Muscle layer of colon (tissue), 2 donors: ENCODE measurements around the gene CCER1.

ENCODE experiments used
- H3K27ac ChIP-seq: one replicate; pipeline ENCODE4 v1.7.0; 2013; ENCODE audit warnings: low read depth, mild to moderate bottlenecking, low read length, moderate library complexity
- H3K27me3 ChIP-seq, 2 donors: one replicate each; pipeline ENCODE4 v1.7.0; 2013; ENCODE audit warnings: low read length in 2 of 2, mild to moderate bottlenecking in 2 of 2; ENCODE audit not compliant: insufficient read depth in 2 of 2, control insufficient read depth in 1 of 2
- H3K36me3 ChIP-seq: one replicate; pipeline ENCODE4 v1.7.0; 2013; ENCODE audit warnings: mild to moderate bottlenecking, low read length; ENCODE audit not compliant: insufficient read depth
- H3K4me1 ChIP-seq: one replicate; pipeline ENCODE4 v1.7.0; 2013; ENCODE audit warnings: mild to moderate bottlenecking, low read length; ENCODE audit not compliant: insufficient read depth
- H3K4me3 ChIP-seq, 2 donors: one replicate each; pipeline ENCODE4 v1.7.0; 2013; ENCODE audit warnings: low read length in 2 of 2, low read depth in 1 of 2, mild to moderate bottlenecking in 1 of 2, moderate library complexity in 1 of 2
- H3K9ac ChIP-seq: one replicate; pipeline ENCODE4 v1.7.0; 2013; ENCODE audit warnings: low read length
- H3K9me3 ChIP-seq: one replicate; pipeline ENCODE4 v1.7.0; 2013; ENCODE audit warnings: mild to moderate bottlenecking, low read length
- donor health status: abdominal sarcoma.
- donor health status: Adenocarcinoma of cecum.

CCER1 gene

DNA sequence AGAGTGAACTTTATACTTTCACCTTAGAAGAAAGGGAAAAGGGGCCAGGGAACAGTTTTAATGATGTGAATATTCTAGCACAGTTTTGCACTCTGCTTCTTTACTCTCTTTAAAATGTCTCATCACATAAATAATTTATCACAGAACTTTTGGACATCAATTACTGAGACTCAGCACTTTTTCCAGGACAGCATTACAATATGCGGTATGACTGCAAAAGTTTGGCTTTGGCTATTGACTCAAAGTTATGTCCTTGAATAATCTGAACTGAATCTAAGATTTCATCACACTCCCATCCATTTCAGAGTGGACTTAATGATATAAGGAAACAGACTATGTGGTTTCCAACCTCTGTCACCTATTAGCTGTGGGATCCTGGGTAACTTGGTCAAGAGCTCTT lies 11.7 kb downstream of the CCER1 start:
- Histone ChIP-seq H3K9me3 (no peaks in the 10 kb centered on the region), H3K27ac (no peak overlapping the region), H3K4me3 (no peak overlapping the region), H3K9ac (no peak overlapping the region), H3K27me3 (no peaks in the 10 kb centered on the region), H3K4me1 (no peaks in the 10 kb centered on the region), H3K36me3 (no peaks in the 10 kb centered on the region)

GRCh38 chr12:90940872-90941499 lies 14.0 kb downstream of the CCER1 start:
- no peak overlapping the region for H3K27ac ChIP-seq
- H3K9me3 ChIP-seq, result no peaks in the 10 kb centered on the region
- H3K36me3 ChIP-seq, result no peaks in the 10 kb centered on the region
- no peak overlapping the region for H3K9ac ChIP-seq
- no peaks in the 10 kb centered on the region for H3K27me3 ChIP-seq
- no peaks in the 10 kb centered on the region for H3K4me1 ChIP-seq
- no peak overlapping the region for H3K4me3 ChIP-seq

DNA sequence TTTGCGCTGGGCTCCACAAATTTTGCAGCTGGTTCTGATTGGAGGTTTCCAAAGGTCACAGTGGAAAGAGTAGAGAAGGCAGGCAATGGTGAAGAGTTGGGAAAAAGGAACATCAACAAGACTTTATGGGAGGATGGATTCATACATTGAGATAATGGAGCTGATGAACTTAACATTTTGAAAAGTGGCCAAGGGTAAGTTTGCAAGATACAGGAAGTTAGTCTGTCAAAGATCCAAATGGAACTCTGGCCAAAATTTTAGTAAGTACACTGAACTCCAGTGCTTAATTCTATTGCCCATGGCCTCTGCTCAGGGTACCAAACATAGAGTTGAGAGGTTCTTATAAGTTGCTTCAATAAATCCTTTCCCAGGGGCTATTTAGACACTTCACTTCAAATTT lies 15.6 kb downstream of the CCER1 start:
- Histone ChIP-seq H3K36me3 (no peaks in the 10 kb centered on the region), H3K4me1 (no peaks in the 10 kb centered on the region), H3K27me3 (no peaks in the 10 kb centered on the region), H3K9ac (no peak overlapping the region), H3K9me3 (no peaks in the 10 kb centered on the region), H3K4me3 (no peak overlapping the region), H3K27ac (no peak overlapping the region)

- H3K27me3 ChIP-seq, result no peaks in the 10 kb centered on the region
- no peaks in the 10 kb centered on the region for H3K4me1 ChIP-seq
- no peak overlapping the region for H3K9ac ChIP-seq
- no peaks in the 10 kb centered on the region for H3K36me3 ChIP-seq
- H3K9me3 ChIP-seq, result no peaks in the 10 kb centered on the region
- no peak overlapping the region for H3K27ac ChIP-seq
- H3K4me3 ChIP-seq, result no peak overlapping the region
These were observed 16.5 kb downstream of the CCER1 start for GRCh38 chr12:90938451-90938850.

DNA sequence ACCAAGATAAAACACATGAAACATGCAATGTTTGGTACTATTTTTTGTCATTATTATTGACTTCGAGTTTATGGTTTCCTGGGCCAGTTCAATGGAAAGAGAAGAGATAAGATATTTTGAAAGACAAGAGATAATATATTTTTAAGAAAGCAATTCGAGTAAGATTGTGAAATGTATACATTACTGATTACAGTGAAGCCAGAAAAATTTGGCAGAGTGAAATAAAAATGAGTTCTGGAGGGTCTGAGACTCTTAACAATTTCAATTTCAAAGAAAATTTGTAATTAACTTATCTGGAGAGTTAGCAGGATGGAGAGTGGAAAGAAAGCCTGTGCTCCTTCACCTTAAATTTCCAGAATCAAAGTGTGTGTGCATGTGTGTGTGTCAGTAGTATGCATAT lies 17.3 kb downstream of the CCER1 start:
- Histone ChIP-seq H3K4me1 (no peaks in the 10 kb centered on the region), H3K27me3 (no peaks in the 10 kb centered on the region), H3K27ac (no peak overlapping the region), H3K9me3 (no peaks in the 10 kb centered on the region), H3K4me3 (no peak overlapping the region), H3K36me3 (no peaks in the 10 kb centered on the region), H3K9ac (no peak overlapping the region)

DNA sequence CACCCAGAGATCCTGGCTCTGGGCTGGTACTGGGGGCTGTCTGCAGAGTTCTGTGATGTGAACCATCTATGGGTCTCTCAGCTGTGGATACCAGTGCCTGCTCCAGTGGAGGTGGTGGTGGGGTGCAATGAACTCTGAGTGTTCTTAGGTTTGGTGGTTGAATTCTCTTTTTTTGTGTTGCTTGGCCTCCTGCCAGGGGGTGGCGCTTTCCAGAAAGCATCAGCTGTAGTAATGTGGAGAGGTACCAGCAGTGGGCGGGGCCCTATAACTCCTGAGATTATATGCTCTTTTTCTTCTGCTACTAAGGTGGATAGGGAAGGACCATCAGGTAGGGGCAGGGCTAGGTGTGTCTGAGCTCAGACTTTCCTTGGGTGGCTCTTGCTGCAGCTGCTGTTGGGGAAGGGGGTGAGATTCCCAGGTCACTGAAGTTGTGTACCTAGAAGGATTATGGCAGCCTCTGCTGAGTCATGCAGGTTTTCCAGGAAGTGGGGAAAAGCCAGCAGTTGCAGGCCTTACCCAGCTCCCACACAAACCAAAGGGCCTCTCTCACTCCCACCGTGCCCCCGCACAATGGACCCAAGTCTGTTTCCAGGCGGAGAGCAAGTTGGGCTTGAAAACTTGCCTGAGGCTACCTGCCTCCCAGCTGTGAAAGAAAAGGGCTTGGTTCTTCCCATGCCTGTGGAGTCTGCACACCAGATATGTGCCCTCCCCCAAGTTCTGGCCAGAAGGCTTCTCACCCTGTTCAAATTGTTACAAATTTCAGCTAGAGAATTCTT lies 18.6 kb downstream of the CCER1 start:
- Histone ChIP-seq H3K27me3 (no peaks in the 10 kb centered on the region), H3K9me3 (no peaks in the 10 kb centered on the region), H3K4me3 (no peak overlapping the region), H3K27ac (no peak overlapping the region), H3K36me3 (no peaks in the 10 kb centered on the region), H3K4me1 (no peaks in the 10 kb centered on the region), H3K9ac (no peak overlapping the region)

- no peaks in the 10 kb centered on the region for H3K4me1 ChIP-seq
- no peak overlapping the region for H3K27ac ChIP-seq
These were observed 29.4 kb downstream of the CCER1 start for GRCh38 chr12:90925562-90925961.

DNA sequence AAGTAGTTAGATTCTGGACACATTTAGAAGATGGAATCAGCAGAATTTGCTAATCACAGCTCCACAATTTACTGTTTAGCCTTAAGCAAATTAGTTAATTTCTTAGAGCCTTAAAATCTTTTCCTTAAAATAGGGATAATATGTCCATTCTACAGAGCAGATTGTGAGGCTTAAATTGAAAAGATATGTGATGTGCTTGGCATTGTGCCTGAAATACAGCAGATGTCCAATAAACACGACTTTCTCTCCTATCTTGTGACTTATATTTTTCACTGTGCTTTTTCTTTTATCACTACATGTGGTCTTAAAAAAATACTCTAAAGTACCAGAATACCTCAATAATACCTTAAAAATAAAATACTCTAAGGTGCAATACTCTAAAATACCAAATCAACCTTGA lies 30.6 kb downstream of the CCER1 start:
- H3K36me3 ChIP-seq, result no peaks in the 10 kb centered on the region
- H3K27ac ChIP-seq, result no peak overlapping the region
- no peaks in the 10 kb centered on the region for H3K27me3 ChIP-seq
- H3K9me3 ChIP-seq, result no peaks in the 10 kb centered on the region
- no peak overlapping the region for H3K4me3 ChIP-seq
- H3K4me1 ChIP-seq, result no peaks in the 10 kb centered on the region
- no peak overlapping the region for H3K9ac ChIP-seq

More at GRCh38 chr12:90925562-90925961, 29.4 kb downstream of the CCER1 start:
- Histone ChIP-seq H3K9me3 (no peaks in the 10 kb centered on the region), H3K9ac (no peak overlapping the region), H3K4me3 (no peak overlapping the region), H3K36me3 (no peaks in the 10 kb centered on the region), H3K27me3 (no peaks in the 10 kb centered on the region)

DNA sequence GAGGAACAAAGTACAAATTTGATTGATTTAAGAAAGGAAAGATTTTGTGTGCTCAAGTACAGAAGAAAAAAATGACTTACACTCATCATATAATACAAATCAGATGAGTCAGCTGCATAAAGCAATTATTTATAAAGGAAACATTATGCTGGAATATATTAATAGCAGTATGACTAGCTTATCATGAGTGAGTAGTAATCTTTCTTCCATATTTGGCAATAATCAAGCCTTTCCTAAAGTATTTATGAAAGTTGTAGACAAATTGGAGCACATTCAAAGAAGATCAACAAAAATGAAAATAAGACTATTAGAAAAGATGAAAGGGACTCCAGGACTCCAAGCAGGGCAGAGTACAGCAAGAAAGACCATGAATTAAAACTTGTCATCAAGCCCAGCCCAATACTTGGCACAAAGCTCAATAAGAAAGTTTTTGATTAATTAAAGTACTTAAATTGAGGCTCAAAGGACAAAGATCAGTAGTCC lies 32.8 kb downstream of the CCER1 start:
- no peaks in the 10 kb centered on the region for H3K4me1 ChIP-seq
- no peak overlapping the region for H3K4me3 ChIP-seq
- H3K9me3 ChIP-seq, result no peaks in the 10 kb centered on the region
- no peaks in the 10 kb centered on the region for H3K36me3 ChIP-seq
- no peak overlapping the region for H3K9ac ChIP-seq
- H3K27ac ChIP-seq, result no peak overlapping the region
- H3K27me3 ChIP-seq, result no peaks in the 10 kb centered on the region

GRCh38 chr12:90921536-90921935 lies 33.4 kb downstream of the CCER1 start:
- Histone ChIP-seq H3K27me3 (no peaks in the 10 kb centered on the region), H3K9ac (no peak overlapping the region), H3K4me1 (no peaks in the 10 kb centered on the region), H3K36me3 (no peaks in the 10 kb centered on the region), H3K4me3 (no peak overlapping the region), H3K27ac (no peak overlapping the region), H3K9me3 (no peaks in the 10 kb centered on the region)

- Histone ChIP-seq H3K4me3 (no peak overlapping the region), H3K9me3 (no peaks in the 10 kb centered on the region), H3K27me3 (no peaks in the 10 kb centered on the region), H3K4me1 (no peaks in the 10 kb centered on the region), H3K27ac (no peak overlapping the region), H3K36me3 (no peaks in the 10 kb centered on the region), H3K9ac (no peak overlapping the region)
These were observed 34.8 kb downstream of the CCER1 start for GRCh38 chr12:90920222-90920621.

DNA sequence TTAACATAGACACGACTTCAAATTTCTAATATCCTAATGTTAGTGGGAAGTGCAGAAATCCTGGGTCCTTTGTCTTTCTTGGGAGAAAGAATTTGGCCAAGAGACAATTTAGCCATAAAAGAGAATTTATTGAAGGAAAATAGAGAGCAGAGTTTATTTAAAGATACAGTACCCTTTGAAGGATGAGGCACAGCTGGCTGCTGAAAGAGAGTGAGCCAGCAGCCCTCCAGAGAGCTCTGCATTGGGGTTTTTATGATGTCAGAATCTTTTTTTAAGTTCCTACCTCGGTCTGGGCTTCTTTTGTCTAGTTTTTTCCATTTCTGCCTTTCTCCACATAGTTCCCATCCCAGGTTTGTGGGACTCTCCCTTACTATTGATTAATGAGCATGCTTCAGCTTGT lies 37.5 kb downstream of the CCER1 start:
- Histone ChIP-seq H3K27ac (no peak overlapping the region), H3K9ac (no peak overlapping the region), H3K4me3 (no peak overlapping the region), H3K4me1 (no peaks in the 10 kb centered on the region), H3K36me3 (no peaks in the 10 kb centered on the region), H3K27me3 (no peaks in the 10 kb centered on the region), H3K9me3 (no peaks in the 10 kb centered on the region)
